Measurements from ENCODE around the gene FKBP2.
"Not testable (repeated sequence)": the region's sequence is repeated elsewhere in the genome, so short reads cannot be mapped to it uniquely, and the experiment has no call there.

The FKBP2 gene

DNA sequence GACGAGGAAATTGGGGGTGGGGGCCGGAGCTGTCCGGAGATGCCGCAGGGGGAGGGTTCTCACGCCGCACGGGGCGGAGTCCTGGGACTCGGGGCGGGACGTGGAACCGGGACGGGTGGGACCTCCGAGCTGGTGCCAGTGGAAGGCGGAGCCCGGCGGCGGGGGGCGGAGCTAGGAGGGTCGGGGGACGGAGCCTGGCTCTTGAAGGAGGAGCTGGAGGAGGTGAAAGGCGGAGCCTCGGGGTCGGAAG is 271 bp downstream of the FKBP2 start:
- peak overlapping the region; percentile 95 for H3K9ac ChIP-seq (ENCODE audit: low read length)

DNA sequence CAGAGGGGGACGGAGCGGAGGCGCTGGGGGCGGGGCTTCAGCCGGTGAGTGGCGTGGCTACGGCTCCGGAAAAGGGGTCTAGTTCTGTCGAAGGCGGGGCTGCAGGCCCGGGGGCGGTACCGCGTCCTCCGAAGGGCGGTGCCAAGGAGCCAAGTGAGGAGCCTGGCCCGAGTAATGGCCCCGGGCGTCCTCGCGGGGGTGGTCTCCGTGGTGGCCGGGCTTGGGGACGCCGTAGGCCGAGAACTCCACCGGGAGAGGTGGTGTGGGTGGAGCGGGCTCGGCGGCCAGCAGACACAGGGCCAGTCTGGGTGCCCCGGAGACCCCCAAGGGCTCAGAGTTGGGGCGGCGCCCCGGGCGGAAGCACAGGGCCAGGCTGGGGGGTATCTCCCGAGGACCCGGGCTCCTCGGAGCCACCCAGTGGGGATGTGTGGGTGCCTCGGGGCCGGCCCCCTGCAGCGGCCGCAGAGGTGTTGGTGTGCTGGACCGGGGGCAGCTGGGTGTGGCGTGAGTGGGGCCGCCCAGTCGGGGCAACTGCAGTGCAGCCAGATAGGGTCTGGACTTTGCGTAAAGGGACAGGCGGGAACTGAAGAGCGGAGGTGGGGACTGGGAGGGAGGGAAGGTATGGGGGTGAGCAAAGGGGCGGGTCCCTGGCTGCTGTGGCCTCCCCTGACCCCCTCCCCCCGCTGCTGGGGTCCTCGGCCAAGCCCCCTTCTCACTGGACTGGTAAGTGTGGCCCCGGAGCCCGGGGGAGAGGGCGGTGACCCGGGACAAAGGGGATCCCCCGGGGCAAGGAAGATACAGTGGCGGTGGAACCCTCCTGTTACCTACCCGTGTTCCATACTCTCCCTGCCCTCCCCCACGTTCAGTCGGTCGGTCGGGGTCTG is 838 bp downstream of the FKBP2 start:
- no peaks in the 10 kb centered on the region for H3K36me3 ChIP-seq (ENCODE audit: control insufficient read depth, insufficient read depth, low read length)
- no peaks in the 10 kb centered on the region for H3K27me3 ChIP-seq (ENCODE audit: control insufficient read depth, insufficient read depth, low read length)
- peak overlapping the region; percentile 63 for H3K4me3 ChIP-seq (ENCODE audit: low read length)
- peak overlapping the region; percentile 82 for H3K9ac ChIP-seq (ENCODE audit: low read length)
- H3K9me3 ChIP-seq (ENCODE audit: control insufficient read depth, low read length) = no peaks in the 10 kb centered on the region
- peaks cover 63% of the 10 kb centered on the region for H3K4me1 ChIP-seq (ENCODE audit: control insufficient read depth, insufficient read depth, low read length)

More for the DNA sequence above, 271 bp downstream of the FKBP2 start:
- H3K27me3 ChIP-seq (ENCODE audit: control insufficient read depth, insufficient read depth, low read length) = no peaks in the 10 kb centered on the region
- no peaks in the 10 kb centered on the region for H3K36me3 ChIP-seq (ENCODE audit: control insufficient read depth, insufficient read depth, low read length)
- peaks cover 64% of the 10 kb centered on the region for H3K4me1 ChIP-seq (ENCODE audit: control insufficient read depth, insufficient read depth, low read length)
- H3K4me3 ChIP-seq (ENCODE audit: low read length) = peak overlapping the region; percentile 90
- no peaks in the 10 kb centered on the region for H3K9me3 ChIP-seq (ENCODE audit: control insufficient read depth, low read length)

GRCh38 chr11:64243236-64243854 is 2.5 kb downstream of the FKBP2 start:
- no peaks in the 10 kb centered on the region for H3K27me3 ChIP-seq (ENCODE audit: control insufficient read depth, insufficient read depth, low read length)
- peaks cover 54% of the 10 kb centered on the region for H3K4me1 ChIP-seq (ENCODE audit: control insufficient read depth, insufficient read depth, low read length)
- no peak overlapping the region for H3K4me3 ChIP-seq (ENCODE audit: low read length)
- no peaks in the 10 kb centered on the region for H3K9me3 ChIP-seq (ENCODE audit: control insufficient read depth, low read length)
- no peaks in the 10 kb centered on the region for H3K36me3 ChIP-seq (ENCODE audit: control insufficient read depth, insufficient read depth, low read length)
- no peak overlapping the region for H3K9ac ChIP-seq (ENCODE audit: low read length)

GRCh38 chr11:64244107-64244506 is 3.2 kb downstream of the FKBP2 start:
- Histone ChIP-seq H3K9me3 (ENCODE audit: control insufficient read depth, low read length) (no peaks in the 10 kb centered on the region), H3K4me3 (ENCODE audit: low read length) (no peak overlapping the region), H3K4me1 (ENCODE audit: control insufficient read depth, insufficient read depth, low read length) (peaks cover 46% of the 10 kb centered on the region), H3K36me3 (ENCODE audit: control insufficient read depth, insufficient read depth, low read length) (no peaks in the 10 kb centered on the region), H3K9ac (ENCODE audit: low read length) (peak overlapping the region; percentile 28), H3K27me3 (ENCODE audit: control insufficient read depth, insufficient read depth, low read length) (no peaks in the 10 kb centered on the region)

- H3K27me3 ChIP-seq (ENCODE audit: control insufficient read depth, insufficient read depth, low read length) = no peaks in the 10 kb centered on the region
- H3K36me3 ChIP-seq (ENCODE audit: control insufficient read depth, insufficient read depth, low read length) = no peaks in the 10 kb centered on the region
- H3K4me3 ChIP-seq (ENCODE audit: low read length) = no peak overlapping the region
- peaks cover 37% of the 10 kb centered on the region for H3K4me1 ChIP-seq (ENCODE audit: control insufficient read depth, insufficient read depth, low read length)
- H3K9ac ChIP-seq (ENCODE audit: low read length) = peak overlapping the region; percentile 73
- no peaks in the 10 kb centered on the region for H3K9me3 ChIP-seq (ENCODE audit: control insufficient read depth, low read length)
Measured at GRCh38 chr11:64244966-64245365, 4.1 kb downstream of the FKBP2 start.

GRCh38 chr11:64245401-64245796 is 4.5 kb downstream of the FKBP2 start:
- H3K4me1 ChIP-seq (ENCODE audit: control insufficient read depth, insufficient read depth, low read length) = peaks cover 34% of the 10 kb centered on the region
- H3K9me3 ChIP-seq (ENCODE audit: control insufficient read depth, low read length) = no peaks in the 10 kb centered on the region
- H3K36me3 ChIP-seq (ENCODE audit: control insufficient read depth, insufficient read depth, low read length) = no peaks in the 10 kb centered on the region
- H3K9ac ChIP-seq (ENCODE audit: low read length) = peak overlapping the region; percentile 73
- peak overlapping the region; percentile 82 for H3K4me3 ChIP-seq (ENCODE audit: low read length)
- peaks cover under 1% of the 10 kb centered on the region for H3K27me3 ChIP-seq (ENCODE audit: control insufficient read depth, insufficient read depth, low read length)

DNA sequence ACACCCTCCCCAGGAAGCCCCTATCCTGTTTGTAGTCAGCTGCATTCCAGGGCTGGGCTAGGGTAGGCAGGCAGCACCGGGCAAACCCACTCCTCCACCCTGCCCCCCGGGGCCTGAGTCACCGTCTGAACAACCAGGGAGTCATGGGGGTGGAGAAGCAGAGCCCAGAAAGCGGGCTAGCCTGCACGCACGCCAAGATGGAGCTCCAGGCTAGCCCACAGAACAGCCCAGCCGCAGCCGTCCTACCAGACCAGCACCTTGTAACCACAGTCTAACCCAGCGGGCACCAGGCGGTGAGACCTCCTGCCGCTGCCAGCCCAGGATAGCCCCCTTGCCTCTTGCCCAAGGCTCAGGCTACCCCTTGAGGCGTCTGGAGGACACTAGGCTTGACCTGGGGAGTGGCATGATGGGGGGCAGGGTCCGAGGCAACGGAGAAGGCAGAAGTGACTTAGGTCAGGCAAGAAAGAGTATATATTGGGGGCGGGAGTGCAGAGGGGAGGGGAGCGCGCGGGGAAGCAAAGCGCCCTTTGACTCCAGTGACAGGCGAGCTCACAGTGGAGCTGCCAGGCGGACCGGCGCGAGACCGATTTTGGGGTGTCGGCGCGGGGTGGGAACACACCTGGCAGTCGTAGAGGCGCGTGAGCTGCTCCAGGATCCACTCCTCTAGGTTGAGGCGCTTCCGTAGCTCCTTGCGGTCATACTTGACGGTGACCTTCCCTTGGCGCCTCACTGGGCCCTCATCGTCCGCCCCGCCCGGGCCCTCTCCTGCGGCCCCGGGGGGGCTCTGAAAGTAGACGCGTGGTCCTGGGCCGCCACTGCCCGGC is 5.1 kb downstream of the FKBP2 start:
- no peaks in the 10 kb centered on the region for H3K9me3 ChIP-seq (ENCODE audit: control insufficient read depth, low read length)
- H3K9ac ChIP-seq (ENCODE audit: low read length) = peak overlapping the region; percentile 73
- peaks cover 5% of the 10 kb centered on the region for H3K27me3 ChIP-seq (ENCODE audit: control insufficient read depth, insufficient read depth, low read length)
- no peaks in the 10 kb centered on the region for H3K36me3 ChIP-seq (ENCODE audit: control insufficient read depth, insufficient read depth, low read length)
- peak overlapping the region; percentile 82 for H3K4me3 ChIP-seq (ENCODE audit: low read length)
- H3K4me1 ChIP-seq (ENCODE audit: control insufficient read depth, insufficient read depth, low read length) = peaks cover 37% of the 10 kb centered on the region

GRCh38 chr11:64246621-64246870 is 5.7 kb downstream of the FKBP2 start:
- not testable (repeated sequence) for H3K27me3 ChIP-seq (ENCODE audit: control insufficient read depth, insufficient read depth, low read length); H3K36me3 ChIP-seq (ENCODE audit: control insufficient read depth, insufficient read depth, low read length); H3K4me3 ChIP-seq (ENCODE audit: low read length); H3K9me3 ChIP-seq (ENCODE audit: control insufficient read depth, low read length); H3K9ac ChIP-seq (ENCODE audit: low read length)
- peaks cover 38% of the 10 kb centered on the region for H3K4me1 ChIP-seq (ENCODE audit: control insufficient read depth, insufficient read depth, low read length)

DNA sequence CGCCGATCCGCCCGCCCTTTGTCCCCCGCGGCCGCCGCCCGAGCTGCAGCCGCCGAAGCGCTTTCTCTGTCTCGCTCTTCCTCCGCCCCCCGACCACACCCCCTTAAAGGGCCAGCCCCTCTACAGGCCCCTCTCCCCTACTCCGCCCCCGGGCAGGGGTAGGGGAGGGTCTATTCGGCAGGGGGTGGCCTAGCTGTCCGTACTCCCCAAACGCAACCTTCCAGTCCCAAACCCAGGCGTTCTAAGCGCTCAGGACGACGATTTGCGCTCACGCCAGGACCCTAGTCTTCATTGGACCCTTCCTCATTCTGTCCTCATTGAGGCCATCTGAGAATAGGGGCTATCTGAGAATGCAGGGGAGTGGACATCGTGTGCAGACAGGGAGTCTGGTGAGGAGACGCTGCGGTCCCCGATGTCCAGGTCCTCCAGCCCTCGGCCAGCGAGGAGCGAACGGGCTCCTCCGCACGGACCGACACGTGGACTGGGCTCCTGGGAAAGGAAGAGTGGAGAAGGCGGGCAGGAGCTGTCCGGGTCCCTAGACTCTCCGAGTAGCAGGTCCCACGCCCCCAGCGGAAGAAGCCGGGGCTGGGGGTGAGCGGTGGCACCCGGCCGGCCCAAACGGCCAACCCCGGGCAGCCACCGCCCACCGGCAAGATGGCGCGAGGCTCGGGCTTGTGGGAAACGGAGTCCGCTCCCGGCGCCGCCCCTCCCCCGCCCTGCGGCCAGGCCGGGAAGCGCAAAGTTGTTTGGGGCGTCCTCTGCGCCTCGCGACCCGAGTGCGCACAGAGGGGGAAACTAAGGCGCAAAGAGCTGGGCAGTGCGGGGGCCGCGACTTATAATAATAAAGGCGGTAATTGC is 6.2 kb downstream of the FKBP2 start, which contains the start of gene PPP1R14B:
Gene PPP1R14B (minus strand): TSS at position 73 of the 858 bp plus-strand sequence. CDS start 270 bp downstream, outside the sequence.
- Histone ChIP-seq H3K9ac (ENCODE audit: low read length) (peak within 1 kb of the TSS; percentile 73), H3K4me1 (ENCODE audit: control insufficient read depth, insufficient read depth, low read length) (peaks cover 39% of the 10 kb centered on the region), H3K4me3 (ENCODE audit: low read length) (peak within 1 kb of the TSS; percentile 91), H3K9me3 (ENCODE audit: control insufficient read depth, low read length) (no peaks in the 10 kb centered on the region), H3K27me3 (ENCODE audit: control insufficient read depth, insufficient read depth, low read length) (peaks cover 5% of the 10 kb centered on the region), H3K36me3 (ENCODE audit: control insufficient read depth, insufficient read depth, low read length) (no peaks in the 10 kb centered on the region)

- Histone ChIP-seq H3K27me3 (ENCODE audit: control insufficient read depth, insufficient read depth, low read length) (peaks cover 5% of the 10 kb centered on the region), H3K4me3 (ENCODE audit: low read length) (peak overlapping the region; percentile 91), H3K4me1 (ENCODE audit: control insufficient read depth, insufficient read depth, low read length) (peaks cover 39% of the 10 kb centered on the region), H3K9me3 (ENCODE audit: control insufficient read depth, low read length) (no peaks in the 10 kb centered on the region), H3K9ac (ENCODE audit: low read length) (no peak overlapping the region), H3K36me3 (ENCODE audit: control insufficient read depth, insufficient read depth, low read length) (no peaks in the 10 kb centered on the region)
Measured at GRCh38 chr11:64247729-64248531, 7.0 kb downstream of the FKBP2 start.

GRCh38 chr11:64248578-64248977 is 7.7 kb downstream of the FKBP2 start:
- Histone ChIP-seq H3K36me3 (ENCODE audit: control insufficient read depth, insufficient read depth, low read length) (no peaks in the 10 kb centered on the region), H3K4me1 (ENCODE audit: control insufficient read depth, insufficient read depth, low read length) (peaks cover 44% of the 10 kb centered on the region), H3K9ac (ENCODE audit: low read length) (no peak overlapping the region), H3K9me3 (ENCODE audit: control insufficient read depth, low read length) (no peaks in the 10 kb centered on the region), H3K4me3 (ENCODE audit: low read length) (no peak overlapping the region), H3K27me3 (ENCODE audit: control insufficient read depth, insufficient read depth, low read length) (peaks cover 5% of the 10 kb centered on the region)

All from mucosa of stomach (tissue), 1 donor.